SW 1271 (cell line): ENCODE data around the gene LPIN3.
"Not testable (repeated sequence)": the region's sequence is repeated elsewhere in the genome, so short reads cannot be mapped to it uniquely, and the experiment has no call there.

Experiments used
- DNase-seq, 2 experiments: peaks; one replicate each; lab custom pipeline; 2025; lab: John Stamatoyannopoulos, UW

LPIN3 gene, protein sequence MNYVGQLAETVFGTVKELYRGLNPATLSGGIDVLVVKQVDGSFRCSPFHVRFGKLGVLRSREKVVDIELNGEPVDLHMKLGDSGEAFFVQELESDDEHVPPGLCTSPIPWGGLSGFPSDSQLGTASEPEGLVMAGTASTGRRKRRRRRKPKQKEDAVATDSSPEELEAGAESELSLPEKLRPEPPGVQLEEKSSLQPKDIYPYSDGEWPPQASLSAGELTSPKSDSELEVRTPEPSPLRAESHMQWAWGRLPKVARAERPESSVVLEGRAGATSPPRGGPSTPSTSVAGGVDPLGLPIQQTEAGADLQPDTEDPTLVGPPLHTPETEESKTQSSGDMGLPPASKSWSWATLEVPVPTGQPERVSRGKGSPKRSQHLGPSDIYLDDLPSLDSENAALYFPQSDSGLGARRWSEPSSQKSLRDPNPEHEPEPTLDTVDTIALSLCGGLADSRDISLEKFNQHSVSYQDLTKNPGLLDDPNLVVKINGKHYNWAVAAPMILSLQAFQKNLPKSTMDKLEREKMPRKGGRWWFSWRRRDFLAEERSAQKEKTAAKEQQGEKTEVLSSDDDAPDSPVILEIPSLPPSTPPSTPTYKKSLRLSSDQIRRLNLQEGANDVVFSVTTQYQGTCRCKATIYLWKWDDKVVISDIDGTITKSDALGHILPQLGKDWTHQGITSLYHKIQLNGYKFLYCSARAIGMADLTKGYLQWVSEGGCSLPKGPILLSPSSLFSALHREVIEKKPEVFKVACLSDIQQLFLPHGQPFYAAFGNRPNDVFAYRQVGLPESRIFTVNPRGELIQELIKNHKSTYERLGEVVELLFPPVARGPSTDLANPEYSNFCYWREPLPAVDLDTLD

DNA sequence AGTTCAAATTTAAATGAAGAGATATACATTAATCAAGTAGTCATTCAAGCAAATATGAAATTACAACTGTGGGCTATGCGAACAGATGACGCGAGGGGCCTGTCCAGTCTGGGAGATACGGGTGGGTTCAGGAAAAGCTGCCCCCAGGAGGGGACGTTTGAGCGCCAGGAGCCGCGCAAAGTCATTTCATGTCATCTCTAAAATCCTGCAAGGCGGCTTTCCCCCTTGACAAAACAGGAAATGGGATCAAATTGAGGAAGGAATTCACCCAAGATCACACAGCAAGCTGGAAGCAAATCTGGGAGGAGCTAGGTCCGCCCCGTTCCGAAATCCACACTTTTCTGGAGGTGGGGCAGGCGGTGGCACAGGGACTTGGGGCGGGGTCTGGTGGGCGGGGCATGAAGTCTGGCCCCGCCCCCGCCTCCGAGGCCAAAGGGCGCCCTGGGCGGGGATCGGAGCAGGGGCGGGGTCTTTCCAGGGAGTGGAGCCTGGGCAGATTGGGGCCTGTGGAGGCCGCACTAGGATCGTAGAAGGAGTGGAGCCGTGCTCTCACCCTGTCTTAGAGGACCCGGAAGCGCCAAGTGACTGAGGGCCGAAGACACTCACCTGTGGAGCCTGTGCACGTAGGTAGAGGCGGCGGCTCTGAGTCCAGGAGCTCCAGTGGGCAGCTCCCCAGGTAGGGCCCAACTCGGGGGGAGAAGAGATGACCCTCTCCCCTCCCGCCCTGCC is at the start of gene LPIN3:
Gene LPIN3 (plus strand): TSS at position 495 of the 729 bp plus-strand sequence. CDS start 4,983 bp downstream, outside the sequence.
- peak in 1 of 2 experiments; percentile 78 for DNase-seq

DNA sequence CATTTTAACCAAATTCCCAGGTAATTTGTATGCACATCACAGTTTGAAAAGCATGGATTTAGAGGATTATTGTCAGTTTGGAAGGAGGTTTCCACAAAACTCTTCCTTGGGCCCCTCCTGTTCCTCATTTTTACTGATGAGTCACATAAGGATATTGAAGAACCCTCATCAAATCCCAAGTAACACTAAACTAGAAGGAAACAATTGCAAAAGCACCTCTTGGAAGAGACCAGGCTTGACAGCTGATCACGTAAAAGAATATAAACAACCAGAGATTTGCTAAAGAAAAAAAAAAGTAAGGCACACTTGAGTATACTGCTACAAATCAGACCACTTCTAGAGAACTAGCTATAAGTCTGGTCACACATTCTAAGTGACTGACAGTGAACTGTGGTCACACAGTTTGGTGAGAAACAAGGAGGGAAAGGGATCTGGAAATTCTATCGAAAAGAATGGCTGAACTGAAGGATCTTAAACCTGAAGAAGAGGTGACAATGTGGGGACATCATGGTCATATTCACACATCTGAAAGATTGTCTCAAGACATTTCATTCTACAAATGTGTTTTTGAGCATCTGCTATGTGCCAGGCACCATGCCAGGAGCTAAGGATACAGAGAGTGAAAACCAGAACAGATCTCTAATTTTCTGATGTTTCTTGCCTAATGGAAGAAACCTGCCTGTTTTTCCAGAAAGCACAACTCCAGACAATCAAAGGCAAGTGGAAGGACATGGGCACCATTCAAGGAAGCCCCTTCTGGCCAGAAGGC is 47.2 kb upstream of the LPIN3 start:
- no peak for DNase-seq

DNA sequence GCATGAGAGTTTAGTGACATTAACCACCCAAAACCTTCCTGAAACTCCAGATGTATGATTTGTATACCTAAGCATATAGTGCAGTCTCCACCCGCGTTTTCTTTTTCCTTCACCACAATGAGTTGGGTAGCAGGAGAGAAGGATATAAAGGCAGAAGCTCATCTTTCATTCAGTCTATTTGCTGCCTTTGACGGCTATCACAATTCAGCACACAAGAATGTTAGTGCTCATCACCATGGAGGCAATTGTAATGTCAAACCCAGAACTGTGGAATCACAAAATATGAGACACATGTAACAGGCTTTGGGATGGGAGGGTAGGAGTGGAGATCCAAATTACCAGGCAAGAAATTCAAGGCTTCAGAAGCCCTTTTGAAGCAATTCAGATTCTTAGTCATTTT is 40.7 kb upstream of the LPIN3 start:
- no peak for DNase-seq

DNA sequence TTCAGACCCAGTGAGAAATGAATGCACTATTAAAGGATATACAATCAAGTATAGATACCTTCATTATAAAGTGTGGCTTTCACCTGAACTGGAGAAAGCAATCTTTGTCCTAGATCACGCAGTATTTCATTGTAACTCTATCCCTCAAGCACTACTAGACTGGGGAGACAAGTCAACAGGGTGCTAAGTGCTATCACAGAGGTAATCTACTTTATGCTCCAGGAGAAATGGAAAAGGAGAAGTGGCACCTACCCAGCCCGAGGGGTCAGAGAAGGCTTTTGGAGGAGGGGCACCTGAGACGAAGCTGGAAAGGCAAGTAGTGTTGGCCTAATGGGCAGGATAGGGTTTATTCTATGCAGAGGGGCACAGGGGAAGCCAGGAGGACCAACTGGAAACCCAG is 40.2 kb upstream of the LPIN3 start:
- DNase-seq, result no peak

DNA sequence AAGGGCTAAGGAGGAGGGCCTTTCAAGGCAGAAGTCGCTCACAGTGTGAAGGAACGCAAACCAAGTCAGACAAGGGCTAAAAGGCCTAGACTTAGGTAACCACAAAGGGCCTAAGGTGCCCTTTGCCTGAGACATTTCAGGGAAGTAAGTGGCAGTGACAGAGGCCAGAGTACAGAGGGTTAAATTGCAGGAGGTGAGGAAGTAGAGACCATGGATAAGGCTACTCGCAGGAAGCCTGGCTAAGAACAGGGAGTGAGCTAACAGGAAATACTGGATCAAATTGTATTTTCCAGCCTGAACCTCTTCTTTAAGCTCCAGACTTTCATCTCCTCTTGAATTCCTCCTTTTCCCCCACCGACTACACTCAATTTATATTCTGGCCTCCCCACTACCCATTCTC is 39.7 kb upstream of the LPIN3 start:
- no peak for DNase-seq

DNA sequence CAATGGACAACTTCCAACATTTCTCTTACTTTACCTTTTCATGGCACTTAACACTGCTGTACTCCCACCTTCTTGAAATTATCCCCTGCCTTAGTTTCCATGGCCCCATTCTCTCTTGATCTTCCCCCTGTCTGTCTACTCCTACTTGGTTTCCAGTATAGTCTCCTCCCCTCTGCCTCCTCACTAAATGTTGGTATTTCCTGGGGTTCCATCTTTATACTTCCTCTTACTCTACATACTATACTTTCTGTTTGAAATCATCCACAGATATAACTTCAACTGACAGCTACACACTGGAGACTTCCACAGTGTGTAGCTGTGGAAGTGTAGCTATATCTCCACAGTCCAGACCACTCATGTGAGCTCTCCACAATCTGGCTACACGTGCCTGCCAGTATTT is 36.6 kb upstream of the LPIN3 start:
- no peak for DNase-seq

DNA sequence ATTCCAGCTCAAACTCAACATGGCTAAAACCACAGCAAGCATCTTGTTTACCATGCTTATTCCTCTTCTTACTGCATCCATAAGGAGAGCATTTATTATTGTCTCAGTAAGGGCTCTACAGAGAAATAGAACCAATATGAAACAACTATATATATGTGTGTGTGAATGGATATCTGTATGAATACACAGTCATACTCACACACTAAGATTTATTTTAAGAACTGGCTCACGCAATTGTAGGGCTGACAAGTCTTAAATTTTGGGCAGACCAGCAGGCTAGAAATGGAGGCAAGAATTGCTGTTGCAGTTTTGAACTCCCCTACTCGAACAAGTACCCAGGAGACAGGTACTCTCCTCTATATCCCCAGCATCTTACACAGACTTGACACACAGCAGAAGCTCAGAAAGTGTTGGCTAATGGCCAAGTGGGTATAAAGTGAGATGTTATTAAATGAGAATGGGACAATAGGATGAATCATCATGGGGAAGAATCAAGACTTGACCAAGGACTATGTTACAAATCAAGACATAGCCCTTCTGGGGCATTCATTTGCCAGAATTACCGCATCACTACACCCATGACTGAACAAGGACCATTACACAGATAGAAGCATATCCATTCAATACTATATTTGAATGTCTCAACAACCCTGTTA is 36.1 kb upstream of the LPIN3 start:
- no peak for DNase-seq

DNA sequence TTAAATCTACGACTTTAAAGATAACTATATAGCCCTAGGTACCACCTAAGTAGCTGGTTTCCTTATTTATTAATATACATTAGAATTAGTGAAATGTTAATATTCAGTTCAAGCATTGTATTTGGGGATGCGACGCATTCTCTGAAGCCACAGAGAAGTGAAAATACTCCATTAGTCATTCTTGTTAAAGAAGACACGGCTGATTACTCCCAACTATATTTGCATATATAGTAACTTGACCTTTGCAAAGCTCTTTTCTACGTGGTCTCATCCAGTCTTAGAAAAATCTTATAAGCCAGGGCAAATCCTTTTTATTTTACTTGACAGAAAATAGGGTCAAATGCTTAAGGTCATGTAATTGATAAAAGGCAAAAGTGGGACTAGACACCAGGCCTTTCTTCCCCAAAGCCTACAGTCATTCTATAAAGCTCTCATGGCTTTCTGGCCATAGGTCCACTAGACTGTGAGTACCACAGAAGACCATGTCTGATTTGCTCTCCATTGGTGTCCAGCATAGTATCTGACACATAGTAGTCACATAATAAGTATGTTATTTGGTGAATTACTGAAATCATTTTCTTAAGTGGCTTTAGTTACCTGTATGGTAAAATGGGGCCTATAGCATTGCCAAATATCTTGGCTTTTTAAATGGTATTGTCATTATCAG is 34.4 kb upstream of the LPIN3 start:
- no peak for DNase-seq

DNA sequence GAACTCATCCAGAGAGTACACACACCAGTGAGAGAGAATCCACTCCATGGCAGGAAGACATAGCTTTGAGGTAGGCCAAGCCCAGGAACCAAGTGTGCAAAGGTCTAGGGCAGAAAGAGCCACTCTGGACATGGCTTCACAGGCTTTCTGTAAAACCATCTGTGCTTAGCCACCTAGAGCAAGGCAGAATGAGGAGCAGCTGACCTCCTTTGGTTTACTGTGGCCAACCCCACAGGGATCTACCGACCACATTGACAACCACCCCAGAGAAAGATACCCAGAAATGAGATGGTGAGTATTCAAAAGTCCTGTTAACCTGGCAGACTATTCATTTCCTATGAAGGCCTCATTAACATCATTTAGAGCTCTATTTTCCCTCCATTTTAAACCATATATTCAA is 33.6 kb upstream of the LPIN3 start:
- DNase-seq, result no peak

DNA sequence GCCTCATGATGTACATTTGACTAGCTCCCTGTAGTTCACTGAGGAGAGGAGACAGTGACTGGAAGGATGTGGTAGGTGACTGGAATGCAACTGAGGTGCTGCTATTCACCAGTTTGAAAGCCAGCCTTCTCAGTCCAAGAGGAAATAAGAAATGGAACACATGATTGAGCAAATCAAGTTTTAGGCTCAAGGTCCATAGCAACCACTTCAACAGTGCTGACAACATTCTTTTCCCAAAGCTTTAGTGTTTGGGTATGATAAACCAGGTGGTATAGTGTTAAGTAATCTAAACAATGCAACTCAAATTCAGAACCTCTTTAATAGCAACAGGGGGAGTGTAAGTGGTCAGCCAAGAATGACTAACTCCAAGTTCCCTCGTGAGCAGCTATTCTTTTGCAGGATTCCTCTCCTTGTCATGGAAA is 32.3 kb upstream of the LPIN3 start:
- DNase-seq, result peak in 1 of 2 experiments; percentile 33

DNA sequence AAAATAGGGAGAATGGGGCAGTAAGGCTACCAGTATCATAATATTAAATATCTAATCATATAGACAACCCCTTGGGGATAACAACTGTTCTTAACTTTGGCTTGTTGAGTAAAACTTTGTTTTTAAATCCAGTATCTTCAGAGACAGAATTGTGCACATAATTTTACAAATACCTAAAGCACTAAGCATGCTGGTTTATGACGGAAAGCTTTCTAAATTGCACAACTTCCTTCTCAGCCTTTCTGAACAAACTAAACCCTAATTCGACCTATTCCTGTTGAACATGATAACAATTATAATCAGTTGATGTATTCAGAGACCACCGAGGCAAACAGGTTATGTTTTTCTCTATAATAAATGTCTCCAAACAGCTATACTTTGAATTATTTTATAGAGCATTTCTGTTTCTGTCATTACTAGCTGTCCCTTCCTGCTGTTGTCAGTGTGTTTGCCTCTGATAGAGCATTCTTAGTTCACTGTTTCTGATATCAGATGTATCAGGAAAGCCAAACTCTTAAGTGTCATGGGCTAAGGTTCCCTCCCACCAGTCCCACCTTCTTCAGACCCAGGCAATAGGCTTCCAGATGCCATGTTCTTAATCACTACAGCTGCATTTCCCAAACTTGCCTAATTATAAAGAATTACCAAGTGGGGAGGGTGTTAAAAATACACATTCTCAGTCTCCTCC is 31.8 kb upstream of the LPIN3 start:
- DNase-seq, result no peak

DNA sequence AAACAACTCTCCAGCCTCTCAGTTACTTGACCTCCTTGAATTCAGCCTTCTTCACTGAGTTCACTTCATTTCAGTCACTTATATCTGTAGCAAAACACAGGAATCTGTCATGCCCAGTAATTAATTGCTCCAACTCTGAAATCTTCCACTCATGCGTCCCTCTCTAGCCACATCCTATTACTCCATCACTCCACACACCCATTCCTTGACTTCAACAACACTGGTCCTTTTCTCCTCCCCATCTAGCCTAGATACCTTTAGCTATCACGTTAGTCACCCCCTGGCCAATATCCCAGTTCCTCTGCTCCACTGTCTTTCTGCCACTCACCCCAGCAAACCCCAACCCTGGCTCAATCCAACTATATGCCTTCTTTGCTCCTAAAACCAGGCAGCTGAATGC is 30.8 kb upstream of the LPIN3 start:
- DNase-seq, result no peak

DNA sequence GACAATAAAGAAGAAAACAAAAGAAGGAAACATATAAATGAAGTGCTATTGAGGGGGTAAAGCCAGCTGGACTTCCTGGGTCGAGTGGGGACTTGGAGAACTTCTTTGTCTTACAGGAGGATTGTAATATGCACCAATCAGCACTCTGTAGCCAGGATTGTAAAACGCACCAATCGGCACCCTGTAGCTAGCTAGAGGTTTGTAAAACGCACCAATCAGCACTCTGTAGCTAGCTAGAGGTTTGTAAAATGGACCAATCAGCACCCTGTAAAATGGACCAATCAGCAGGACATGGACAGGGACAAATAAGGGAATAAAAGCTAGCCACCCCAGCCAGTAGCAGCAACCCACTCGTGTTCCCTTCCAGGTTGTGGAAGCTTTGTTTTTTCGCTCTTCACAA is 28.6 kb upstream of the LPIN3 start:
- DNase-seq, result not testable (repeated sequence)

DNA sequence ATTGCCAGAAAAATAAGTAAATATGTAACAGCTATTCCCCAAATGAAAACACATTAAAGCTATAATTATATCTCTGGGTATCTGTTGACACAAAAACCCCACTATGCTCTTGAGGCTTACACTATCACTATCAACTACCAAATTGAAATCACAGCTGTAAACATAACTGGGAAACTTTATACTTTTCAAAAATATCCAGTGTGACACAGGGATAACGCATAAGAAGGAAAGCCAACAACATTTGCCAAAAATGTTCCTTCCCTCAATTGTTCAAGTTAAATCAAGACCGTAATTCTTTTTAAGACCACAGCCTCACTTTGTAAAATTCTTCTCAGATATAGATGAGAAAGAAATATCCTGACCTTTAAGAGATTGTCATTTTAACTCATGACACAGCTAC is 26.2 kb upstream of the LPIN3 start:
- DNase-seq, result no peak

DNA sequence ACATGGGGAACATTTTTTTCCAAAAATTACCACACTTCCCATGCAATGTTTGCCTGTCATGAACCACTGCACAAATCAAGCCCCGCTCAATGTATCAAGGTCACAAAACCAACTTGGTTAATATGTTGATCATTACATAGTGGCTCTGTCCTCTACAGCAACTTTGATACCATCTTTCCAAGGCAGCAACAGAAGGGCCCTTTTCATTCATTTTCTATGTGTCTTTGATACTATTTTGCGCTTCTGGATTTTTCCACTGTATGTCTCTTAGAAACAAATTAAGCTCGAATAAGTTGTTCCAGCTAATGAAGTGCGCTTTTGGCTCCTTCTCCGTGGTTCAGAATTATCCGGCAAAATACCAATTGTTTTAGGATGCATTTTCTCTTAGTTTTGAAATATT is 24.6 kb upstream of the LPIN3 start:
- no peak for DNase-seq

DNA sequence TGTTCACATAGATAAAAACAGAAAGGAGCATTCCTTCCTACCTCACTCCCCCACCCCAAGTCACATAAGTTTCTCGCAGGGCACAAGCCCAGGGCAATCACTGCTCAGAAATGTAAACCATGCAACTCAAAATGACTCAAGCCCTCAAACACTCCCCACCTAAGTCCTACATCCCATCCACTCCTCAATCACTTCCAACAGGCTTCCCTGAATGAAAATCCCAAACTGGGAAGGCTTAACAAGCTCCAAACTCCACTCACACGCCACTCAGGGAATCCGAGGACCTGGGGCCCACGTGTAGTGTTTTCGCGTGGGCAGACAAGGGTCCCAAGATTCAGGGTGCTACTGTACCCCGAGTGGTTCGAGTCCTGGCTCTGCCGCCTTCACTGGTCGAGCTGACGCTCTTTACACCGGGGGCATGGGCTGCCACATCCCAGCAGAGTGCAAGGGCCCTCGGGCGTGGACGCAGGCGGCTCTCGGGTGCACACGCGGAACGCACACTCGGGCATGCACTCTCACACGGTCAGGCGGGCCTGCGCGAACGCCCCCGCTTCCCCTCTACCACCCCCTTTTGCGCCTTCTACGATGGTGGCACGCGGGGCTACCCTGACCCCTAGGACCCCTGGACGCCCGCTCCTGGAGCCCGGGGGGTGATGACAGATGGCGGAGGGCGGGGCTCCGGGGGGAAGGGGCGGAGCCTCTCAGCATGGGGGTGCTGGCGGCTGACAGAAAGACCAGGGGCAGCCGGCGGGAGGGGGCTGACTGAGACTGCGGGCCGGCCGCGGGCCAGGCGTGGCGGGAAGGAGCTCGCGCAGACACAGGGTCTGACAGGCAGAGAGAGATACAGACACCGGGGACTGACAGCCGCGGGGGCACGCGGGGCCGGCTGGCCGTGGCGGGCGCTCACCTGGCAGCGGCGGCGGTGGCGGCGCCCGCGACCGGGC is 23.7 kb upstream of the LPIN3 start:
- peak; percentile 42 to 46 for DNase-seq

DNA sequence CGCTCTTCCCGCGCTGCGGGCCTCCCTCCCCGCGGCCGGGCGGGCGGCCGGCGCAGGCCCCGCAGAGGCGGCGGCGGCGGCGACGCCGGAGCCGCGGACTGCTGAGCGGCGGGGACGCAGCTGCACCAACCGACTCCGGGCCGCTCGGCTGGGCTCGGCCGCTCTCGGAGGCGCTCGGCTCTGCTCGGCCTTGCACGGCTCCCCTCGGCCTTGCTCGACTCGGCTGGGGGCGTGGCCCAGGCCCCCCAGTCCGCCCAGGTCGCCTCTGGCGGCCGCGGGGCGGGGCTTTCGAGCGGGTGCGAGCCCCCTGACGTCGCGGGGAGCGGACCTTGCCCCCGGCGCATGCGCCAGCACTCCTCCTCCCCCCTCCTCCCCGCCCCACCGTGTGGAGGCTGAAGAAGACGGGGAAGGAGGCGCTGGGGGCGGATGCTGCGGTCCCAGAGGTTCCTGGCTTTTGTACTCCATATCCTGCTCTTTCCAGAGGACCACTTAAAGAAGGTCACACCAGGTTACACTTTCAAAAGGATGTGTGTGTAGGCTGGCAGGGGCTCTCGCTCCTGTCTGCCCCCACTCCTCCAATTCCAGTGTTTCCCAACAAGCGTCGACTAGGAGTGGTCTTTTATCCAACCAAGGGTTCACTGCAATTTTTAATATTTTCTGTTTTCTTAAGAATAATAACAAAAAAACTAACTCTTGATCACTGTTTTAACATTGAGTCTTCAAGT is 22.9 kb upstream of the LPIN3 start, which contains the start of gene ZHX3:
Gene ZHX3 (minus strand): TSS at position 186 of the 725 bp plus-strand sequence. CDS start 112,815 bp downstream, outside the sequence.
- peak; percentile 78 to 94 for DNase-seq

DNA sequence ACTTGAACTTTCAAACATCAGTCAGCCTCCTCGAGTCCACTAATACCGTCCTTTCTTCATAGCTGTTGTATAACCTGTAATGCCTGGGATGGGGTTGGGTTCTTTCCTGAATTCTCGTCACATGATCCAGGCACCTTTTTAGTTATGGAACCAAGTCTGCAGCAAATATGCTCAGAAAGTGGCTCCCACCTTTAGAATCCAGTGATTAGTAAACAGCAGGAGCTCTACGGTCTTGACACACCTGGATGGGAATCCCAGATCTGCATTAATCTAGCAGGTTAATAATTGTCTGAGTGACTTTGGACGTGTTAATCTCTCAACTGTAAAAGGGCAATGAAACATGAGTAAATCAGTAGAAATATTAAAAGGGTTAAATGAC is 22.4 kb upstream of the LPIN3 start:
- no peak for DNase-seq
